ENCODE results near the gene KCNA10. TPM values are rescaled to one million over a fixed set of nuclear protein-coding genes. Genes with fewer than 3 reads are reported as not detected.

KCNA10 gene
- total and polyA plus RNA-seq, 9 donors = not detected

- 77 to 81% (median 80%) methylated on average over 7 of the region's 7 CpGs for WGBS, 3 donors
- Histone ChIP-seq H3K4me3 (no peak overlapping the region), H3K4me1 (ENCODE audit: insufficient read depth) (no peaks in the 10 kb centered on the region), H3K9me3 (no peaks in the 10 kb centered on the region), H3K27me3 (no peaks in the 10 kb centered on the region), H3K27ac (no peak overlapping the region), H3K36me3 (no peaks in the 10 kb centered on the region)
- no peak for TF ChIP-seq EP300 (IDR thresholded peaks at IDR 0.05)
- TF ChIP-seq POLR2A (IDR thresholded peaks at IDR 0.05) = no peak
- no peak for TF ChIP-seq CTCF (IDR thresholded peaks at IDR 0.05)
- intact Hi-C loops (cut with DNase I) = no loop called here
- DNase-seq = no peak
These were observed 14.7 kb downstream of the KCNA10 start for GRCh38 chr1:110504226-110504625.

- no peaks in the 10 kb centered on the region for H3K36me3 ChIP-seq
These were observed 15.5 kb downstream of the KCNA10 start for GRCh38 chr1:110503471-110503870.

GRCh38 chr1:110502402-110503151 lies 16.4 kb downstream of the KCNA10 start:
- Histone ChIP-seq H3K27ac (no peak overlapping the region), H3K9me3 (no peaks in the 10 kb centered on the region), H3K36me3 (no peaks in the 10 kb centered on the region), H3K27me3 (no peaks in the 10 kb centered on the region), H3K4me3 (no peak overlapping the region), H3K4me1 (ENCODE audit: insufficient read depth) (no peaks in the 10 kb centered on the region)
- 77 to 82% (median 77%) methylated on average over 8 of the region's 8 CpGs for WGBS, 3 donors
- no peak for TF ChIP-seq CTCF (IDR thresholded peaks at IDR 0.05)
- no peak for TF ChIP-seq EP300 (IDR thresholded peaks at IDR 0.05)
- TF ChIP-seq POLR2A (IDR thresholded peaks at IDR 0.05) = no peak
- no peak for DNase-seq
- intact Hi-C loops (cut with DNase I) = no loop called here

More at GRCh38 chr1:110503471-110503870, 15.5 kb downstream of the KCNA10 start:
- 71 to 74% (median 72%) methylated on average over 5 of the region's 5 CpGs for WGBS, 3 donors
- Histone ChIP-seq H3K4me3 (no peak overlapping the region), H3K9me3 (no peaks in the 10 kb centered on the region), H3K27ac (no peak overlapping the region), H3K27me3 (no peaks in the 10 kb centered on the region), H3K4me1 (ENCODE audit: insufficient read depth) (no peaks in the 10 kb centered on the region)
- no peak for DNase-seq
- TF ChIP-seq POLR2A (IDR thresholded peaks at IDR 0.05) = no peak
- no peak for TF ChIP-seq CTCF (IDR thresholded peaks at IDR 0.05)
- TF ChIP-seq EP300 (IDR thresholded peaks at IDR 0.05) = no peak
- intact Hi-C loops (cut with DNase I) = no loop called here

GRCh38 chr1:110501488-110502132 lies 17.4 kb downstream of the KCNA10 start:
- Histone ChIP-seq H3K27ac (no peak overlapping the region), H3K4me1 (ENCODE audit: insufficient read depth) (no peaks in the 10 kb centered on the region), H3K9me3 (no peaks in the 10 kb centered on the region), H3K36me3 (no peaks in the 10 kb centered on the region), H3K4me3 (no peak overlapping the region), H3K27me3 (no peaks in the 10 kb centered on the region)
- intact Hi-C loops (cut with DNase I) = no loop called here
- TF ChIP-seq POLR2A (IDR thresholded peaks at IDR 0.05) (no peak), CTCF (IDR thresholded peaks at IDR 0.05) (no peak), EP300 (IDR thresholded peaks at IDR 0.05) (no peak)
- no peak for DNase-seq
- 69 to 76% (median 74%) methylated on average over 6 of the region's 6 CpGs for WGBS, 3 donors

All from ovary (tissue), 9 donors.